Tibial nerve (tissue), 3 donors: Measurements from ENCODE around the gene FYB1.

Experiments used
- CTCF ChIP-seq, 5 experiments: fragments of 200-600 bp in 3 of 5; fragments of 450-650 bp in 2 of 5; sonication (generic) in 3 of 5; IDR thresholded peaks; one replicate each; pipeline ENCODE4 v1.5.1; 2016 to 2019; ENCODE audit warnings: antibody characterized with exemption in 5 of 5, mild to moderate bottlenecking in 3 of 5, moderate library complexity in 2 of 5
- POLR2A ChIP-seq, 2 donors: fragments of 450-650 bp; IDR thresholded peaks; one replicate each; pipeline ENCODE4 v1.6.1; 2017; ENCODE audit warnings: antibody characterized with exemption in 2 of 2, mild to moderate bottlenecking in 2 of 2, moderate library complexity in 2 of 2

GRCh38 chr5:39201781-39202596 is 17.4 kb downstream of the FYB1 start:
- no peak for TF ChIP-seq POLR2A (IDR thresholded peaks at IDR 0.05)
- no peak for TF ChIP-seq CTCF (IDR thresholded peaks at IDR 0.05)
